ENCODE measurements around the gene MAB21L2.

Gene MAB21L2

GRCh38 chr4:150591904-150592303, 10.0 kb downstream of the MAB21L2 start:
- DNase-seq (ENCODE audit: low read depth in 1 of 2, low spot score in 1 of 2) = no peak
- TF ChIP-seq JUND (IDR thresholded peaks at IDR 0.05; ENCODE audit: low read depth) = no peak
- in situ Hi-C loops (cut with HindIII; ENCODE audit: low pct_unique_long_range_greater_than_20kb, low sequenced_read_pairs) = no loop called here

GRCh38 chr4:150593996-150594395, 12.0 kb downstream of the MAB21L2 start:
- in situ Hi-C loops (cut with HindIII; ENCODE audit: low pct_unique_long_range_greater_than_20kb, low sequenced_read_pairs) = no loop called here
- TF ChIP-seq JUND (IDR thresholded peaks at IDR 0.05; ENCODE audit: low read depth) = no peak
- no peak for DNase-seq (ENCODE audit: low read depth in 1 of 2, low spot score in 1 of 2)

GRCh38 chr4:150598909-150599308, 17.0 kb downstream of the MAB21L2 start:
- in situ Hi-C loops (cut with HindIII; ENCODE audit: low pct_unique_long_range_greater_than_20kb, low sequenced_read_pairs) = no loop called here
- no peak for DNase-seq (ENCODE audit: low read depth in 1 of 2, low spot score in 1 of 2)
- TF ChIP-seq JUND (IDR thresholded peaks at IDR 0.05; ENCODE audit: low read depth) = no peak

- no peak for DNase-seq (ENCODE audit: low read depth in 1 of 2, low spot score in 1 of 2)
- TF ChIP-seq JUND (IDR thresholded peaks at IDR 0.05; ENCODE audit: low read depth) = no peak
- in situ Hi-C loops (cut with HindIII; ENCODE audit: low pct_unique_long_range_greater_than_20kb, low sequenced_read_pairs) = no loop called here
These were observed 17.6 kb downstream of the MAB21L2 start for GRCh38 chr4:150599547-150599946.

GRCh38 chr4:150600812-150601445, 19.0 kb downstream of the MAB21L2 start:
- in situ Hi-C loops (cut with HindIII; ENCODE audit: low pct_unique_long_range_greater_than_20kb, low sequenced_read_pairs) = no loop called here
- TF ChIP-seq JUND (IDR thresholded peaks at IDR 0.05; ENCODE audit: low read depth) = no peak
- no peak for DNase-seq (ENCODE audit: low read depth in 1 of 2, low spot score in 1 of 2)

- TF ChIP-seq JUND (IDR thresholded peaks at IDR 0.05; ENCODE audit: low read depth) = no peak
- in situ Hi-C loops (cut with HindIII; ENCODE audit: low pct_unique_long_range_greater_than_20kb, low sequenced_read_pairs) = no loop called here
- DNase-seq (ENCODE audit: low read depth in 1 of 2, low spot score in 1 of 2) = no peak
These were observed 27.2 kb downstream of the MAB21L2 start for GRCh38 chr4:150609131-150609530.

GRCh38 chr4:150619042-150619441, 37.1 kb downstream of the MAB21L2 start:
- in situ Hi-C loops (cut with HindIII; ENCODE audit: low pct_unique_long_range_greater_than_20kb, low sequenced_read_pairs) = no loop called here
- no peak for TF ChIP-seq JUND (IDR thresholded peaks at IDR 0.05; ENCODE audit: low read depth)
- DNase-seq (ENCODE audit: low read depth in 1 of 2, low spot score in 1 of 2) = no peak

GRCh38 chr4:150624055-150624454, 42.1 kb downstream of the MAB21L2 start:
- DNase-seq (ENCODE audit: low read depth in 1 of 2, low spot score in 1 of 2) = no peak
- TF ChIP-seq JUND (IDR thresholded peaks at IDR 0.05; ENCODE audit: low read depth) = no peak
- in situ Hi-C loops (cut with HindIII; ENCODE audit: low pct_unique_long_range_greater_than_20kb, low sequenced_read_pairs) = no loop called here

- no peak for DNase-seq (ENCODE audit: low read depth in 1 of 2, low spot score in 1 of 2)
- no peak for TF ChIP-seq JUND (IDR thresholded peaks at IDR 0.05; ENCODE audit: low read depth)
- in situ Hi-C loops (cut with HindIII; ENCODE audit: low pct_unique_long_range_greater_than_20kb, low sequenced_read_pairs) = no loop called here
These were observed 43.1 kb downstream of the MAB21L2 start for GRCh38 chr4:150625033-150625432.

GRCh38 chr4:150628073-150628472, 46.1 kb downstream of the MAB21L2 start:
- in situ Hi-C loops (cut with HindIII; ENCODE audit: low pct_unique_long_range_greater_than_20kb, low sequenced_read_pairs) = no loop called here
- TF ChIP-seq JUND (IDR thresholded peaks at IDR 0.05; ENCODE audit: low read depth) = no peak
- DNase-seq (ENCODE audit: low read depth in 1 of 2, low spot score in 1 of 2) = no peak

- TF ChIP-seq JUND (IDR thresholded peaks at IDR 0.05; ENCODE audit: low read depth) = no peak
- in situ Hi-C loops (cut with HindIII; ENCODE audit: low pct_unique_long_range_greater_than_20kb, low sequenced_read_pairs) = no loop called here
- DNase-seq (ENCODE audit: low read depth in 1 of 2, low spot score in 1 of 2) = no peak
These were observed 50.7 kb downstream of the MAB21L2 start for GRCh38 chr4:150632639-150633038.
